H1 (cell line): ENCODE results near the gene HOXB6. TPM values are rescaled to one million over a fixed set of nuclear protein-coding genes. Genes with fewer than 3 reads are reported as not detected.

ENCODE experiments used
- CTCF ChIA-PET: fragments of 300-600 bp; sonication (Branson Sonifier 250); formaldehyde crosslinking; loops from one replicate; lab custom pipeline; 2021; ENCODE audit not compliant: partially characterized antibody; lab: Charles Lee
- POLR2A ChIA-PET: fragments of 300-600 bp; sonication (Branson Sonifier 250); formaldehyde crosslinking; loops from one replicate; lab custom pipeline; 2021; ENCODE audit warnings: inconsistent platforms; ENCODE audit not compliant: partially characterized antibody; lab: Charles Lee
- DNase-seq, 2 experiments: peaks; one replicate each; pipeline versions ENCODE4 v3.0.0 to v3.0.0-alpha.2; 2010 to 2022; ENCODE audit warnings: low spot score in 2 of 2, low read depth in 1 of 2, mixed read lengths in 1 of 2
- FAIRE-seq: peaks from 2 replicates; lab custom pipeline; 2011; peaks lifted over from hg19 to GRCh38; lab: Jason Lieb, UNC
- H2AFZ ChIP-seq: 2 replicates; pipeline ENCODE4 v1.8.1; 2012; ENCODE audit warnings: low read length, inconsistent platforms
- H2AK5ac ChIP-seq: 2 replicates; pipeline ENCODE4 v1.6.1; 2013; ENCODE audit warnings: low read depth, low read length
- H2BK120ac ChIP-seq: replicated peaks from 2 replicates; pipeline ENCODE3; 2013; ENCODE audit warnings: low read depth, low read length, inconsistent platforms
- H2BK12ac ChIP-seq: 2 replicates; pipeline ENCODE4 v1.6.1; 2013; ENCODE audit warnings: low read depth, low read length
- H2BK15ac ChIP-seq: 2 replicates; pipeline ENCODE4 v1.6.1; 2013; ENCODE audit warnings: low read length
- H2BK20ac ChIP-seq: 2 replicates; pipeline ENCODE4 v1.6.1; 2013; ENCODE audit warnings: low read length
- H2BK5ac ChIP-seq: 2 replicates; pipeline ENCODE4 v1.6.1; 2013; ENCODE audit warnings: low read depth, low read length
- H3K14ac ChIP-seq: 2 replicates; pipeline ENCODE4 v1.6.1; 2013; ENCODE audit warnings: inconsistent platforms; ENCODE audit not compliant: insufficient read length
- H3K18ac ChIP-seq: 2 replicates; pipeline ENCODE4 v1.6.1; 2013; ENCODE audit warnings: low read length; ENCODE audit errors: extremely low read depth
- H3K23ac ChIP-seq: 2 replicates; pipeline ENCODE4 v1.6.1; 2013; ENCODE audit warnings: inconsistent platforms; ENCODE audit not compliant: insufficient read length
- H3K23me2 ChIP-seq: 2 replicates; pipeline ENCODE4 v1.6.1; 2013; ENCODE audit warnings: low read depth, low read length
- H3K27ac ChIP-seq: 2 replicates; pipeline ENCODE4 v1.6.1; 2011; ENCODE audit warnings: low read depth, low read length, inconsistent platforms
- H3K27me3 ChIP-seq, 4 experiments: replicated peaks in 1 of 4; 1 replicate in 1 of 4; 2 replicates in 3 of 4; pipeline versions ENCODE4 v1.6.1 to v1.8.1; 2011 to 2013; ENCODE audit warnings: low read length in 3 of 4, mild to moderate bottlenecking in 3 of 4, inconsistent platforms in 2 of 4, mixed read lengths in 2 of 4, moderate library complexity in 1 of 4; ENCODE audit not compliant: control insufficient read depth in 3 of 4, insufficient read depth in 3 of 4; ENCODE audit errors: extremely low read depth in 1 of 4
- H3K36me3 ChIP-seq, 4 experiments: 2 replicates each; pipeline versions ENCODE4 v1.6.1 to v1.8.1; 2011 to 2013; ENCODE audit warnings: mild to moderate bottlenecking in 4 of 4, low read length in 3 of 4, moderate library complexity in 2 of 4, control low read depth in 1 of 4, inconsistent platforms in 1 of 4; ENCODE audit not compliant: insufficient read depth in 4 of 4, control insufficient read depth in 2 of 4
- H3K4ac ChIP-seq: replicated peaks from 2 replicates; pipeline ENCODE3; 2013; ENCODE audit warnings: low read length, low read depth, mixed read lengths, inconsistent platforms; ENCODE audit not compliant: insufficient read length
- H3K4me1 ChIP-seq, 4 experiments: replicated peaks in 1 of 4; 1 replicate in 1 of 4; 2 replicates in 3 of 4; pipeline versions ENCODE4 v1.6.1 to v1.8.1; 2011 to 2013; ENCODE audit warnings: low read length in 3 of 4, inconsistent platforms in 2 of 4, mixed read lengths in 1 of 4; ENCODE audit not compliant: insufficient read depth in 4 of 4, control insufficient read depth in 3 of 4
- H3K4me2 ChIP-seq, 2 experiments: 2 replicates each; pipeline versions ENCODE4 v1.6.1 to v1.8.1; 2011 to 2013; ENCODE audit warnings: low read depth in 2 of 2, low read length in 2 of 2, control low read depth in 1 of 2, inconsistent platforms in 1 of 2, mild to moderate bottlenecking in 1 of 2; ENCODE audit not compliant: insufficient read depth in 1 of 2
- H3K4me3 ChIP-seq, 4 experiments: fragments of 200-600, 300-600 bp in 1 of 4; sonication (generic), shearing (Covaris generic), sonication (Bioruptor Twin) in 1 of 4; 2 replicates each; pipeline versions ENCODE4 v1.5.1 to v1.8.1; 2011 to 2016; ENCODE audit warnings: low read length in 4 of 4, low read depth in 3 of 4, control low read depth in 2 of 4, inconsistent platforms in 2 of 4, mild to moderate bottlenecking in 2 of 4, mixed read lengths in 1 of 4, moderate library complexity in 1 of 4; ENCODE audit not compliant: insufficient read depth in 2 of 4; ENCODE audit errors: extremely low read depth in 1 of 4
- H3K56ac ChIP-seq: replicated peaks from 2 replicates; pipeline ENCODE3; 2013; ENCODE audit warnings: low read depth, mild to moderate bottlenecking, mixed read lengths, low read length, inconsistent platforms; ENCODE audit not compliant: insufficient read length
- H3K79me1 ChIP-seq: 2 replicates; pipeline ENCODE4 v1.6.1; 2013; ENCODE audit warnings: low read depth, low read length, control low read depth
- H3K79me2 ChIP-seq, 2 experiments: 2 replicates each; pipeline versions ENCODE4 v1.6.1 to v1.8.1; 2012 to 2013; ENCODE audit warnings: low read length in 2 of 2, mild to moderate bottlenecking in 2 of 2, inconsistent platforms in 1 of 2; ENCODE audit not compliant: insufficient read depth in 2 of 2, control insufficient read depth in 1 of 2
- H3K9ac ChIP-seq, 4 experiments: replicated peaks in 1 of 4; 1 replicate in 1 of 4; 2 replicates in 3 of 4; pipeline versions ENCODE4 v1.6.1 to v1.8.1; 2011 to 2013; ENCODE audit warnings: low read depth in 3 of 4, low read length in 3 of 4, control low read depth in 2 of 4, mild to moderate bottlenecking in 2 of 4, moderate library complexity in 2 of 4, inconsistent platforms in 1 of 4; ENCODE audit errors: extremely low read depth in 1 of 4
- H3K9me3 ChIP-seq, 2 experiments: 2 replicates each; pipeline versions ENCODE4 v1.6.1 to v1.8.1; 2012 to 2013; ENCODE audit warnings: mild to moderate bottlenecking in 2 of 2, moderate library complexity in 2 of 2, control low read depth in 1 of 2, inconsistent platforms in 1 of 2, low read depth in 1 of 2, low read length in 1 of 2, mixed read lengths in 1 of 2; ENCODE audit not compliant: insufficient read depth in 2 of 2
- H4K20me1 ChIP-seq, 2 experiments: replicated peaks in 1 of 2; 2 replicates each; pipeline versions ENCODE3 to v1.8.1; 2011 to 2013; ENCODE audit warnings: inconsistent platforms in 2 of 2, low read length in 2 of 2, mild to moderate bottlenecking in 1 of 2; ENCODE audit not compliant: insufficient read depth in 2 of 2, control insufficient read depth in 1 of 2
- H4K5ac ChIP-seq: 2 replicates; pipeline ENCODE4 v1.6.1; 2013; ENCODE audit warnings: low read length, low read depth, mixed read lengths, inconsistent platforms; ENCODE audit not compliant: insufficient read length
- H4K8ac ChIP-seq: 2 replicates; pipeline ENCODE4 v1.8.0; 2013; ENCODE audit warnings: mild to moderate bottlenecking, moderate library complexity, low read length, inconsistent platforms; ENCODE audit not compliant: insufficient read depth; ENCODE audit errors: extremely low read depth
- H4K91ac ChIP-seq: replicated peaks from 2 replicates; pipeline ENCODE3; 2013; ENCODE audit warnings: low read length, mixed read lengths, inconsistent platforms; ENCODE audit not compliant: insufficient read length
- BACH1 ChIP-seq: IDR thresholded peaks from 2 replicates; pipeline ENCODE4 v1.6.1; 2012; ENCODE audit warnings: low read length, improper control_type of control experiment
- CREB1 ChIP-seq: IDR thresholded peaks from 2 replicates; pipeline ENCODE4 v1.6.1; 2012; ENCODE audit warnings: inconsistent platforms
- CTBP2 ChIP-seq: IDR thresholded peaks from 2 replicates; pipeline ENCODE4 v1.7.0; 2011; ENCODE audit warnings: borderline replicate concordance, mild to moderate bottlenecking, moderate library complexity, mixed read lengths, low read length; ENCODE audit not compliant: insufficient read depth, insufficient read length
- EGR1 ChIP-seq: IDR thresholded peaks from 2 replicates; pipeline ENCODE4 v1.6.1; 2011; ENCODE audit warnings: low read depth, low read length, borderline replicate concordance
- FOSL1 ChIP-seq: IDR thresholded peaks from 2 replicates; pipeline ENCODE4 v1.6.1; 2011; ENCODE audit warnings: mild to moderate bottlenecking, low read depth, low read length, moderate library complexity; ENCODE audit not compliant: insufficient read depth
- GABPA ChIP-seq: IDR thresholded peaks from 2 replicates; pipeline ENCODE4 v1.6.1; 2011; ENCODE audit warnings: mild to moderate bottlenecking, low read length, moderate library complexity, borderline replicate concordance; ENCODE audit not compliant: insufficient read depth
- KDM4A ChIP-seq: IDR thresholded peaks from one replicate; pipeline ENCODE4 v1.7.1; 2012; ENCODE audit warnings: low read depth, mild to moderate bottlenecking, moderate library complexity, low read length, inconsistent platforms; ENCODE audit not compliant: severe bottlenecking
- RAD21 ChIP-seq, 2 experiments: IDR thresholded peaks in 1 of 2; conservative IDR thresholded peaks in 1 of 2; 2 replicates each; pipeline ENCODE4 v1.6.1; 2011; ENCODE audit warnings: low read depth in 2 of 2, low read length in 2 of 2, improper control_type of control experiment in 1 of 2, inconsistent platforms in 1 of 2, mild to moderate bottlenecking in 1 of 2, moderate library complexity in 1 of 2
- RXRA ChIP-seq: IDR thresholded peaks from 2 replicates; pipeline ENCODE4 v1.6.1; 2011; ENCODE audit warnings: low read depth, mild to moderate bottlenecking, low read length, moderate library complexity; ENCODE audit not compliant: insufficient read depth
- SUZ12 ChIP-seq: fragments of 200-600 bp; sonication (generic); IDR thresholded peaks from 2 replicates; pipeline ENCODE4 v1.6.1; 2012; ENCODE audit warnings: mild to moderate bottlenecking, inconsistent platforms, low read length, moderate library complexity, mixed read lengths
- TAF1 ChIP-seq: IDR thresholded peaks from 2 replicates; pipeline ENCODE4 v1.6.1; 2011; ENCODE audit warnings: mild to moderate bottlenecking, low read depth, low read length
- TEAD4 ChIP-seq: IDR thresholded peaks from 2 replicates; pipeline ENCODE4 v1.6.1; 2012; ENCODE audit warnings: low read depth, low read length, inconsistent platforms, mixed read lengths
- WGBS, 2 experiments: shearing (Covaris generic) in 1 of 2; methylation state at CpG; one replicate each; pipeline versions ENCODE4 v1.1.6 to v1.1.7; 2013 to 2015; ENCODE audit warnings: low lambda C conversion rate in 2 of 2, mixed read lengths in 2 of 2, inconsistent platforms in 1 of 2, low coverage in 1 of 2, missing lambda C conversion rate in 1 of 2; ENCODE audit not compliant: insufficient replicate concordance in 2 of 2, insufficient coverage in 1 of 2, insufficient read length in 1 of 2; ENCODE audit errors: extremely low coverage in 1 of 2, missing lambda C conversion rate in 1 of 2; 5-methylcytosine and 5-hydroxymethylcytosine counted together
- polyA plus RNA-seq, 7 experiments: library from polyadenylated mRNA; depleted of rRNA in 3 of 7; stranded (reverse) in 5 of 7; unstranded in 2 of 7; fragments of >200 nt in 5 of 7; fragments of 200-250 nt in 2 of 7; gene quantifications; 1 replicate in 5 of 7; 2 replicates in 1 of 7; 4 replicates in 1 of 7; pipeline versions ENCODE4 v1.2.1 to v1.2.3, GENCODE V29; 2011 to 2013; ENCODE audit warnings: missing spikeins in 2 of 7, mixed read lengths in 2 of 7
- total RNA-seq: library from RNA; stranded (reverse); fragmentation: NEBNext Ultra II Directional; extraction: Animal tissue kit (Norgen Biotek cat#: 25700); gene quantifications from 2 replicates; pipeline ENCODE4 v1.2.1, GENCODE V29; 2021
- TF ChIP-seq, protein P1 (sequence below): IDR thresholded peaks from 2 replicates; pipeline ENCODE4 v1.6.1; 2012; ENCODE audit warnings: inconsistent platforms

Gene HOXB6
- total and polyA plus RNA-seq, 2 of the 8 experiments (the other 6 are each of a cell fraction or from before 2014, with no cell fraction given): not detected

DNA sequence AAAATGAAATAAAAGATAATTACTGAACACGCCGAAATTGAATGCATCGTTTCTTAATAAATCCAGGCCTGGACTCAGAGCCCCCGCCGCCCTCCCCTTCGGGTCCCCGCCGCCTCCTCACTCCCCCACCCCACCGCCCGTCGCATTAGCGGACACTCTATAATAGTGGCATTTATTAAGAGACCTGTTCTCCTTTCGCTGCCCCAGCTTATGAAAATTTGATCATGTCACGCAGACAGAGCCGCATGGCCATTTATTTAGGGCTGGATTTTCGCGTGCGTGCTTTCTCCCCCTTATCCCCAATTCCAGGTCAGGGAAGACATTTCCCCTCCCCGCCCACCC is 53.6 kb downstream of the HOXB6 start:
- CTCF ChIA-PET: interaction anchor here (0.8 to 6.6 kb wide), 14 partner anchors 9 to 532 kb away, joined by 3 to 53 read pairs (median 6); partner anchors contain the start of genes HOXB1, HOXB3 and HOXB5
- H4K5ac ChIP-seq: no peak overlapping the region
- no peak overlapping the region for H3K4ac ChIP-seq
- no peak overlapping the region for H2BK120ac ChIP-seq
- WGBS, 2 experiments: 20% methylated on average over 7 of the region's 19 CpGs; no CpG with 5 or more reads in 1 of the 2 experiments
- H2AFZ ChIP-seq: no peak overlapping the region
- H2BK20ac ChIP-seq: no peak overlapping the region
- H3K79me1 ChIP-seq: no peaks in the 10 kb centered on the region
- H2BK12ac ChIP-seq: no peak overlapping the region
- H3K79me2 ChIP-seq: no peaks in the 10 kb centered on the region
- H2AK5ac ChIP-seq: no peak overlapping the region
- no peak overlapping the region for H3K23ac ChIP-seq
- no peaks in the 10 kb centered on the region; the same call in 1 of the 2 replicates for H3K23me2 ChIP-seq
- no peak overlapping the region for H3K9ac ChIP-seq
- no peak for FAIRE-seq
- H3K14ac ChIP-seq: no peak overlapping the region
- DNase-seq: no peak
- H3K27me3 ChIP-seq: peaks cover 94 to 100% (median 98%) of the 10 kb centered on the region in 4 experiments
- H3K4me2 ChIP-seq: peak overlapping the region in 1 of 2 experiments; percentile 20; a peak in 1 of 4 replicates
- H3K4me1 ChIP-seq: peaks cover 7 to 29% (median 12%) of the 10 kb centered on the region in 4 experiments
- H4K8ac ChIP-seq: no peak overlapping the region
- peaks cover 0 to 3% (median 0%) of the 10 kb centered on the region in 4 experiments; a peak in 1 of 8 replicates for H3K36me3 ChIP-seq
- no peak overlapping the region for H3K18ac ChIP-seq
- no peak overlapping the region for H2BK5ac ChIP-seq
- H4K91ac ChIP-seq: no peak overlapping the region
- TF ChIP-seq SUZ12 (no peak), TAF1 (no peak), TEAD4 (no peak), CREB1 (no peak), BACH1 (no peak), KDM4A (no peak), FOSL1 (no peak), RAD21 (IDR thresholded peaks at IDR 0.05 in 1 of 2, conservative IDR thresholded peaks at IDR 0.05 in 1 of 2; ENCODE audit: low read depth in 2 of 2, low read length in 2 of 2) (no peak), CTBP2 (no peak), GABPA (no peak), RXRA (no peak), EGR1 (no peak)
- TF ChIP-seq, protein P1, sequence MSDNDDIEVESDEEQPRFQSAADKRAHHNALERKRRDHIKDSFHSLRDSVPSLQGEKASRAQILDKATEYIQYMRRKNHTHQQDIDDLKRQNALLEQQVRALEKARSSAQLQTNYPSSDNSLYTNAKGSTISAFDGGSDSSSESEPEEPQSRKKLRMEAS: no peak
- TF ChIP-seq, all 59 proteins: peak for 0
- no peak overlapping the region for H3K4me3 ChIP-seq
- POLR2A ChIA-PET: no interaction called here
- H2BK15ac ChIP-seq: no peak overlapping the region
- peaks cover 21 to 22% of the 10 kb centered on the region in 2 experiments for H4K20me1 ChIP-seq
- no peaks in the 10 kb centered on the region for H3K9me3 ChIP-seq
- H3K56ac ChIP-seq: no peak overlapping the region
- no peak overlapping the region for H3K27ac ChIP-seq
